MM.1S (cell line): ENCODE data around the gene AUTS2.

ENCODE experiments used
- EZH2 ChIP-seq: fragments of 300-600 bp; sonication (generic); optimal IDR thresholded peaks from 2 replicates; pipeline ENCODE3; 2017; ENCODE audit warnings: low read depth, mild to moderate bottlenecking, antibody characterized with exemption, low read length, mixed read lengths
- TF ChIP-seq, protein P1 (sequence below): fragments of 300-600 bp; sonication (generic); IDR thresholded peaks from 2 replicates; pipeline ENCODE4 v1.5.1; 2016; ENCODE audit warnings: antibody characterized with exemption, low read length, mixed read lengths

DNA sequence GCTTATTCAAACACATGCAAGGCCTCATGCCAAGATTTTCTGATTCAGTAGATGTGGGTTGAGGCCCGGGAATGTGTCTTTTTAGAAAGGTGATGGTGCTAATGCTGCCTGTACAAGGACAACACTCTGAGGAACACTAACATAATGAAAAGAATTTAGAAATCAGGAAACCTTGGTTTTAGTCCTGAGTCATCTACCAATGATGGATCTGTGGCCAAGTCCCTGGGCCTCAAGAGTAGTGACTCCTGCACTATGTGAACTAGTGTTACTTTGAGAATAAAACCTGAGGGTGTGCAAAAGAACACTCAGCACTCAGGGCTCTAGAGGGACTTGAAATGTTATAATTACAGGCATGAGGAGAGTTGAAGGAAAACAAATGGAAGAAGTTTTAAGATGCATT is 792.0 kb downstream of the AUTS2 start:
- TF ChIP-seq, protein P1, sequence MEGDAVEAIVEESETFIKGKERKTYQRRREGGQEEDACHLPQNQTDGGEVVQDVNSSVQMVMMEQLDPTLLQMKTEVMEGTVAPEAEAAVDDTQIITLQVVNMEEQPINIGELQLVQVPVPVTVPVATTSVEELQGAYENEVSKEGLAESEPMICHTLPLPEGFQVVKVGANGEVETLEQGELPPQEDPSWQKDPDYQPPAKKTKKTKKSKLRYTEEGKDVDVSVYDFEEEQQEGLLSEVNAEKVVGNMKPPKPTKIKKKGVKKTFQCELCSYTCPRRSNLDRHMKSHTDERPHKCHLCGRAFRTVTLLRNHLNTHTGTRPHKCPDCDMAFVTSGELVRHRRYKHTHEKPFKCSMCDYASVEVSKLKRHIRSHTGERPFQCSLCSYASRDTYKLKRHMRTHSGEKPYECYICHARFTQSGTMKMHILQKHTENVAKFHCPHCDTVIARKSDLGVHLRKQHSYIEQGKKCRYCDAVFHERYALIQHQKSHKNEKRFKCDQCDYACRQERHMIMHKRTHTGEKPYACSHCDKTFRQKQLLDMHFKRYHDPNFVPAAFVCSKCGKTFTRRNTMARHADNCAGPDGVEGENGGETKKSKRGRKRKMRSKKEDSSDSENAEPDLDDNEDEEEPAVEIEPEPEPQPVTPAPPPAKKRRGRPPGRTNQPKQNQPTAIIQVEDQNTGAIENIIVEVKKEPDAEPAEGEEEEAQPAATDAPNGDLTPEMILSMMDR: no peak
- TF ChIP-seq EZH2: no peak
